HL-60/S4 (cell line): ENCODE results near the gene AUNIP.

Source experiments
- in situ Hi-C: fragments of 300-500 bp; cut with MboI; formaldehyde crosslinking; loops from 2 replicates; pipeline ENCODE4 v1.14.3; 2022; ENCODE audit warnings: low sequenced_read_pairs

AUNIP gene

GRCh38 chr1:25813734-25814471, 45.4 kb downstream of the AUNIP start:
- in situ Hi-C loops, result loop anchor here (25.0 kb wide), 1 partner anchor 952 kb away; no protein-coding TSS in a partner anchor

GRCh38 chr1:25813071-25813733, 46.1 kb downstream of the AUNIP start:
- in situ Hi-C loops, result loop anchor here (25.0 kb wide), 1 partner anchor 951 kb away; no protein-coding TSS in a partner anchor

GRCh38 chr1:25811384-25812082, 47.7 kb downstream of the AUNIP start:
- in situ Hi-C loops, result loop anchor here (25.0 kb wide), 1 partner anchor 949 kb away; no protein-coding TSS in a partner anchor

- in situ Hi-C loops, result loop anchor here (25.0 kb wide), 1 partner anchor 948 kb away; no protein-coding TSS in a partner anchor
These were observed 48.6 kb downstream of the AUNIP start for GRCh38 chr1:25810341-25811299.

GRCh38 chr1:25809929-25810328, 49.3 kb downstream of the AUNIP start:
- in situ Hi-C loops, result loop anchor here (5.0 to 25.0 kb wide), 5 partner anchors 198 to 948 kb away; no protein-coding TSS in a partner anchor

GRCh38 chr1:25809283-25809926, 49.9 kb downstream of the AUNIP start:
- in situ Hi-C loops, result loop anchor here (5.0 to 25.0 kb wide), 5 partner anchors 197 to 947 kb away; no protein-coding TSS in a partner anchor

- in situ Hi-C loops, result loop anchor here (5.0 to 25.0 kb wide), 5 partner anchors 196 to 946 kb away; no protein-coding TSS in a partner anchor
These were observed 50.6 kb downstream of the AUNIP start for GRCh38 chr1:25808481-25809244.

- in situ Hi-C loops, result loop anchor here (5.0 to 25.0 kb wide), 5 partner anchors 195 to 945 kb away; no protein-coding TSS in a partner anchor
These were observed 51.5 kb downstream of the AUNIP start for GRCh38 chr1:25807480-25808390.

- in situ Hi-C loops, result loop anchor here (5.0 to 25.0 kb wide), 5 partner anchors 194 to 944 kb away; no protein-coding TSS in a partner anchor
These were observed 52.8 kb downstream of the AUNIP start for GRCh38 chr1:25806418-25806817.

GRCh38 chr1:25805863-25806225, 53.4 kb downstream of the AUNIP start:
- in situ Hi-C loops, result loop anchor here (5.0 to 25.0 kb wide), 5 partner anchors 194 to 944 kb away; no protein-coding TSS in a partner anchor

GRCh38 chr1:25804964-25805862, 54.0 kb downstream of the AUNIP start:
- in situ Hi-C loops, result loop anchor here (5.0 to 25.0 kb wide), 5 partner anchors 193 to 943 kb away; no protein-coding TSS in a partner anchor

GRCh38 chr1:25804244-25804963, 54.9 kb downstream of the AUNIP start:
- in situ Hi-C loops, result loop anchor here (10.0 to 25.0 kb wide), 4 partner anchors 280 to 942 kb away; no protein-coding TSS in a partner anchor

- in situ Hi-C loops, result loop anchor here (10.0 to 25.0 kb wide), 4 partner anchors 279 to 941 kb away; no protein-coding TSS in a partner anchor
These were observed 55.9 kb downstream of the AUNIP start for GRCh38 chr1:25803368-25803767.

GRCh38 chr1:25802915-25803314, 56.3 kb downstream of the AUNIP start:
- in situ Hi-C loops, result loop anchor here (10.0 to 25.0 kb wide), 4 partner anchors 278 to 941 kb away; no protein-coding TSS in a partner anchor

GRCh38 chr1:25800703-25801377, 58.4 kb downstream of the AUNIP start:
- in situ Hi-C loops, result loop anchor here (10.0 to 25.0 kb wide), 4 partner anchors 276 to 939 kb away; no protein-coding TSS in a partner anchor
